ENCODE results near the gene CACYBP. TPM values are rescaled to one million over a fixed set of nuclear protein-coding genes. Genes with fewer than 3 reads are reported as not detected.

Gene CACYBP
- total and polyA plus RNA-seq, 2 of the 13 experiments (the other 11 are each of a cell fraction or from before 2014, with no cell fraction given) = 18.4 to 183 TPM

GRCh38 chr1:175023043-175023921 is 23.5 kb downstream of the CACYBP start, which contains the start of gene MRPS14 (continued):
- TF ChIP-seq, protein P1, sequence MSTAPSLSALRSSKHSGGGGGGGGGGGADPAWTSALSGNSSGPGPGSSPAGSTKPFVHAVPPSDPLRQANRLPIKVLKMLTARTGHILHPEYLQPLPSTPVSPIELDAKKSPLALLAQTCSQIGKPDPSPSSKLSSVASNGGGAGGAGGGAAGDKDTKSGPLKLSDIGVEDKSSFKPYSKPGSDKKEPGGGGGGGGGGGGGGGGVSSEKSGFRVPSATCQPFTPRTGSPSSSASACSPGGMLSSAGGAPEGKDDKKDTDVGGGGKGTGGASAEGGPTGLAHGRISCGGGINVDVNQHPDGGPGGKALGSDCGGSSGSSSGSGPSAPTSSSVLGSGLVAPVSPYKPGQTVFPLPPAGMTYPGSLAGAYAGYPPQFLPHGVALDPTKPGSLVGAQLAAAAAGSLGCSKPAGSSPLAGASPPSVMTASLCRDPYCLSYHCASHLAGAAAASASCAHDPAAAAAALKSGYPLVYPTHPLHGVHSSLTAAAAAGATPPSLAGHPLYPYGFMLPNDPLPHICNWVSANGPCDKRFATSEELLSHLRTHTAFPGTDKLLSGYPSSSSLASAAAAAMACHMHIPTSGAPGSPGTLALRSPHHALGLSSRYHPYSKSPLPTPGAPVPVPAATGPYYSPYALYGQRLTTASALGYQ (CRISPR knock-in tag; IDR thresholded peaks at IDR 0.05) = peak; percentile 62; the same call in 1 of the 2 replicates
- TF ChIP-seq ATF6 (CRISPR knock-in tag; conservative IDR thresholded peaks at IDR 0.05) = 0 out of 2 replicates have a peak, but pooled peaks have one; percentile 38
- no peak for TF ChIP-seq ZNF850 (CRISPR knock-in tag; conservative IDR thresholded peaks at IDR 0.05)
- peak; percentile 92 for TF ChIP-seq XRCC5 (optimal IDR thresholded peaks at IDR 0.05; ENCODE audit: low read length)
- TF ChIP-seq HNF4A (CRISPR knock-in tag; IDR thresholded peaks at IDR 0.05) = no peak
- TF ChIP-seq, protein P2, sequence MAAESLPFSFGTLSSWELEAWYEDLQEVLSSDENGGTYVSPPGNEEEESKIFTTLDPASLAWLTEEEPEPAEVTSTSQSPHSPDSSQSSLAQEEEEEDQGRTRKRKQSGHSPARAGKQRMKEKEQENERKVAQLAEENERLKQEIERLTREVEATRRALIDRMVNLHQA (CRISPR knock-in tag; IDR thresholded peaks at IDR 0.05) = no peak
- TF ChIP-seq MATR3 (CRISPR knock-in tag; IDR thresholded peaks at IDR 0.05) = no peak
- no peak for TF ChIP-seq ZNF589 (CRISPR knock-in tag; conservative IDR thresholded peaks at IDR 0.05)
- no peak for TF ChIP-seq TCF12 (IDR thresholded peaks at IDR 0.05)
- TF ChIP-seq TCF12 (CRISPR knock-in tag; IDR thresholded peaks at IDR 0.05) = no peak
- TF ChIP-seq ZNF782 (CRISPR knock-in tag; IDR thresholded peaks at IDR 0.05; ENCODE audit: borderline replicate concordance) = no peak
- TF ChIP-seq, protein P3, sequence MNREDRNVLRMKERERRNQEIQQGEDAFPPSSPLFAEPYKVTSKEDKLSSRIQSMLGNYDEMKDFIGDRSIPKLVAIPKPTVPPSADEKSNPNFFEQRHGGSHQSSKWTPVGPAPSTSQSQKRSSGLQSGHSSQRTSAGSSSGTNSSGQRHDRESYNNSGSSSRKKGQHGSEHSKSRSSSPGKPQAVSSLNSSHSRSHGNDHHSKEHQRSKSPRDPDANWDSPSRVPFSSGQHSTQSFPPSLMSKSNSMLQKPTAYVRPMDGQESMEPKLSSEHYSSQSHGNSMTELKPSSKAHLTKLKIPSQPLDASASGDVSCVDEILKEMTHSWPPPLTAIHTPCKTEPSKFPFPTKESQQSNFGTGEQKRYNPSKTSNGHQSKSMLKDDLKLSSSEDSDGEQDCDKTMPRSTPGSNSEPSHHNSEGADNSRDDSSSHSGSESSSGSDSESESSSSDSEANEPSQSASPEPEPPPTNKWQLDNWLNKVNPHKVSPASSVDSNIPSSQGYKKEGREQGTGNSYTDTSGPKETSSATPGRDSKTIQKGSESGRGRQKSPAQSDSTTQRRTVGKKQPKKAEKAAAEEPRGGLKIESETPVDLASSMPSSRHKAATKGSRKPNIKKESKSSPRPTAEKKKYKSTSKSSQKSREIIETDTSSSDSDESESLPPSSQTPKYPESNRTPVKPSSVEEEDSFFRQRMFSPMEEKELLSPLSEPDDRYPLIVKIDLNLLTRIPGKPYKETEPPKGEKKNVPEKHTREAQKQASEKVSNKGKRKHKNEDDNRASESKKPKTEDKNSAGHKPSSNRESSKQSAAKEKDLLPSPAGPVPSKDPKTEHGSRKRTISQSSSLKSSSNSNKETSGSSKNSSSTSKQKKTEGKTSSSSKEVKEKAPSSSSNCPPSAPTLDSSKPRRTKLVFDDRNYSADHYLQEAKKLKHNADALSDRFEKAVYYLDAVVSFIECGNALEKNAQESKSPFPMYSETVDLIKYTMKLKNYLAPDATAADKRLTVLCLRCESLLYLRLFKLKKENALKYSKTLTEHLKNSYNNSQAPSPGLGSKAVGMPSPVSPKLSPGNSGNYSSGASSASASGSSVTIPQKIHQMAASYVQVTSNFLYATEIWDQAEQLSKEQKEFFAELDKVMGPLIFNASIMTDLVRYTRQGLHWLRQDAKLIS (CRISPR knock-in tag; IDR thresholded peaks at IDR 0.05) = no peak
- TF ChIP-seq, protein P4, sequence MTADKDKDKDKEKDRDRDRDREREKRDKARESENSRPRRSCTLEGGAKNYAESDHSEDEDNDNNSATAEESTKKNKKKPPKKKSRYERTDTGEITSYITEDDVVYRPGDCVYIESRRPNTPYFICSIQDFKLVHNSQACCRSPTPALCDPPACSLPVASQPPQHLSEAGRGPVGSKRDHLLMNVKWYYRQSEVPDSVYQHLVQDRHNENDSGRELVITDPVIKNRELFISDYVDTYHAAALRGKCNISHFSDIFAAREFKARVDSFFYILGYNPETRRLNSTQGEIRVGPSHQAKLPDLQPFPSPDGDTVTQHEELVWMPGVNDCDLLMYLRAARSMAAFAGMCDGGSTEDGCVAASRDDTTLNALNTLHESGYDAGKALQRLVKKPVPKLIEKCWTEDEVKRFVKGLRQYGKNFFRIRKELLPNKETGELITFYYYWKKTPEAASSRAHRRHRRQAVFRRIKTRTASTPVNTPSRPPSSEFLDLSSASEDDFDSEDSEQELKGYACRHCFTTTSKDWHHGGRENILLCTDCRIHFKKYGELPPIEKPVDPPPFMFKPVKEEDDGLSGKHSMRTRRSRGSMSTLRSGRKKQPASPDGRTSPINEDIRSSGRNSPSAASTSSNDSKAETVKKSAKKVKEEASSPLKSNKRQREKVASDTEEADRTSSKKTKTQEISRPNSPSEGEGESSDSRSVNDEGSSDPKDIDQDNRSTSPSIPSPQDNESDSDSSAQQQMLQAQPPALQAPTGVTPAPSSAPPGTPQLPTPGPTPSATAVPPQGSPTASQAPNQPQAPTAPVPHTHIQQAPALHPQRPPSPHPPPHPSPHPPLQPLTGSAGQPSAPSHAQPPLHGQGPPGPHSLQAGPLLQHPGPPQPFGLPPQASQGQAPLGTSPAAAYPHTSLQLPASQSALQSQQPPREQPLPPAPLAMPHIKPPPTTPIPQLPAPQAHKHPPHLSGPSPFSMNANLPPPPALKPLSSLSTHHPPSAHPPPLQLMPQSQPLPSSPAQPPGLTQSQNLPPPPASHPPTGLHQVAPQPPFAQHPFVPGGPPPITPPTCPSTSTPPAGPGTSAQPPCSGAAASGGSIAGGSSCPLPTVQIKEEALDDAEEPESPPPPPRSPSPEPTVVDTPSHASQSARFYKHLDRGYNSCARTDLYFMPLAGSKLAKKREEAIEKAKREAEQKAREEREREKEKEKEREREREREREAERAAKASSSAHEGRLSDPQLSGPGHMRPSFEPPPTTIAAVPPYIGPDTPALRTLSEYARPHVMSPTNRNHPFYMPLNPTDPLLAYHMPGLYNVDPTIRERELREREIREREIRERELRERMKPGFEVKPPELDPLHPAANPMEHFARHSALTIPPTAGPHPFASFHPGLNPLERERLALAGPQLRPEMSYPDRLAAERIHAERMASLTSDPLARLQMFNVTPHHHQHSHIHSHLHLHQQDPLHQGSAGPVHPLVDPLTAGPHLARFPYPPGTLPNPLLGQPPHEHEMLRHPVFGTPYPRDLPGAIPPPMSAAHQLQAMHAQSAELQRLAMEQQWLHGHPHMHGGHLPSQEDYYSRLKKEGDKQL (CRISPR knock-in tag; IDR thresholded peaks at IDR 0.05; ENCODE audit: low read depth) = 0 out of 2 replicates have a peak, but pooled peaks have one; percentile 53
- TF ChIP-seq ZNF33B (CRISPR knock-in tag; IDR thresholded peaks at IDR 0.05) = no peak
- no peak for TF ChIP-seq KLF12 (CRISPR knock-in tag; IDR thresholded peaks at IDR 0.05; ENCODE audit: borderline replicate concordance)

All from HepG2 (cell line).